SK-N-SH (cell line): ENCODE measurements around the gene STARD8. TPM values are rescaled to one million over a fixed set of nuclear protein-coding genes. Genes with fewer than 3 reads are reported as not detected.

ENCODE experiments used
- CTCF ChIA-PET: fragments of 300-600, 350-600 bp; formaldehyde crosslinking; extraction: SDS; loops from one replicate; lab custom pipeline; 2021; lab: Yijun Ruan, JAX
- POLR2A ChIA-PET: fragments of 350-600 bp; sonication (Branson Sonifier 250); formaldehyde crosslinking; extraction: SDS; loops from one replicate; lab custom pipeline; 2020; ENCODE audit warnings: antibody characterized with exemption, inconsistent platforms; lab: Yijun Ruan, JAX
- DNase-seq: peaks from one replicate; pipeline ENCODE4 v3.0.0; 2012
- H2AFZ ChIP-seq: fragments of 200-600 bp; sonication (generic); 2 replicates; pipeline ENCODE4 v1.8.1; 2016; ENCODE audit warnings: antibody characterized with exemption, mild to moderate bottlenecking, low read depth
- H3F3A ChIP-seq: fragments of 200-600 bp; sonication (generic); replicated peaks from 2 replicates; pipeline ENCODE3; 2016; ENCODE audit warnings: antibody characterized with exemption, mild to moderate bottlenecking; ENCODE audit not compliant: insufficient read depth
- H3K27ac ChIP-seq, 2 experiments: fragments of 200-500 bp in 1 of 2; fragments of 200-600 bp in 1 of 2; sonication (Bioruptor generic) in 1 of 2; sonication (generic), shearing (Covaris generic) in 1 of 2; 2 replicates each; pipeline versions ENCODE4 v1.5.1 to v1.6.1; 2014 to 2016; ENCODE audit warnings: low read depth in 2 of 2, inconsistent platforms in 1 of 2, low read length in 1 of 2, mild to moderate bottlenecking in 1 of 2, mixed read lengths in 1 of 2
- H3K27me3 ChIP-seq: fragments of 200-600 bp; sonication (generic), shearing (Covaris generic); 2 replicates; pipeline ENCODE4 v1.6.1; 2016; ENCODE audit warnings: mixed run types; ENCODE audit not compliant: insufficient read depth
- H3K36me3 ChIP-seq, 2 experiments: fragments of 200-500 bp in 1 of 2; fragments of 200-600 bp in 1 of 2; sonication (Bioruptor generic) in 1 of 2; sonication (generic) in 1 of 2; replicated peaks in 1 of 2; 2 replicates each; pipeline versions ENCODE3 to v1.5.1; 2014 to 2016; ENCODE audit warnings: low read length in 1 of 2, mild to moderate bottlenecking in 1 of 2; ENCODE audit not compliant: insufficient read depth in 2 of 2, control insufficient read depth in 1 of 2
- H3K4me1 ChIP-seq, 2 experiments: fragments of 200-500 bp in 1 of 2; fragments of 200-600 bp in 1 of 2; sonication (Bioruptor generic) in 1 of 2; sonication (generic), shearing (Covaris generic) in 1 of 2; 2 replicates each; pipeline versions ENCODE4 v1.5.1 to v1.6.1; 2014 to 2016; ENCODE audit warnings: low read depth in 1 of 2, low read length in 1 of 2, mixed run types in 1 of 2; ENCODE audit not compliant: insufficient read depth in 2 of 2, control insufficient read depth in 1 of 2
- H3K4me2 ChIP-seq: fragments of 200-600 bp; sonication (generic), shearing (Covaris generic); 2 replicates; pipeline ENCODE4 v1.6.1; 2017; ENCODE audit warnings: mixed run types
- H3K4me3 ChIP-seq, 2 experiments: fragments of 200-500 bp in 1 of 2; fragments of 200-600 bp in 1 of 2; sonication (Bioruptor generic) in 1 of 2; sonication (generic), shearing (Covaris generic) in 1 of 2; 2 replicates each; pipeline versions ENCODE4 v1.5.1 to v1.8.1; 2014 to 2016; ENCODE audit warnings: low read depth in 2 of 2, inconsistent platforms in 1 of 2, low read length in 1 of 2, mild to moderate bottlenecking in 1 of 2, mixed read lengths in 1 of 2, moderate library complexity in 1 of 2
- H3K79me2 ChIP-seq: fragments of 200-600 bp; sonication (generic); 2 replicates; pipeline ENCODE4 v1.8.1; 2017; ENCODE audit warnings: mild to moderate bottlenecking; ENCODE audit not compliant: insufficient read depth
- H3K9ac ChIP-seq: fragments of 200-600 bp; sonication (generic); 2 replicates; pipeline ENCODE4 v1.6.1; 2017; ENCODE audit warnings: mixed run types
- H3K9me2 ChIP-seq: fragments of 200-600 bp; sonication (generic); 2 replicates; pipeline ENCODE4 v1.6.1; 2017; ENCODE audit warnings: mixed run types
- H3K9me3 ChIP-seq: fragments of 200-600 bp; sonication (generic); 2 replicates; pipeline ENCODE4 v1.6.1; 2017; ENCODE audit warnings: mixed run types, mild to moderate bottlenecking, moderate library complexity
- H4K20me1 ChIP-seq: fragments of 200-600 bp; sonication (generic); 2 replicates; pipeline ENCODE4 v1.6.1; 2017; ENCODE audit warnings: mild to moderate bottlenecking, mixed run types; ENCODE audit not compliant: insufficient read depth
- EZH2phosphoT487 ChIP-seq: fragments of 200-600 bp; sonication (generic); IDR thresholded peaks from 2 replicates; pipeline ENCODE4 v1.6.1; 2017; ENCODE audit warnings: low read depth, mixed run types, mild to moderate bottlenecking, antibody characterized with exemption, moderate library complexity, borderline replicate concordance
- FOXJ3 ChIP-seq: sonication (generic); formaldehyde crosslinking; IDR thresholded peaks from 2 replicates; pipeline ENCODE4 v1.5.1; 2020; ENCODE audit warnings: mild to moderate bottlenecking, missing genetic modification reagents
- FOXM1 ChIP-seq: IDR thresholded peaks from 2 replicates; pipeline ENCODE4 v1.4.0; 2012; ENCODE audit warnings: low read depth, mild to moderate bottlenecking
- GABPA ChIP-seq: IDR thresholded peaks from 2 replicates; pipeline ENCODE4 v1.4.0; 2012; ENCODE audit warnings: low read depth, mild to moderate bottlenecking
- JUND ChIP-seq: IDR thresholded peaks from 2 replicates; pipeline ENCODE4 v1.4.0; 2012
- MEF2A ChIP-seq: IDR thresholded peaks from 2 replicates; pipeline ENCODE4 v1.4.0; 2012; ENCODE audit warnings: low read depth, borderline replicate concordance
- NFIC ChIP-seq: IDR thresholded peaks from 2 replicates; pipeline ENCODE4 v1.4.0; 2012; ENCODE audit warnings: borderline replicate concordance
- NRF1 ChIP-seq: IDR thresholded peaks from 2 replicates; pipeline ENCODE4 v1.6.1; 2012; ENCODE audit warnings: low read depth, mild to moderate bottlenecking, low read length
- POLR2AphosphoS5 ChIP-seq: IDR thresholded peaks from 2 replicates; pipeline ENCODE4 v1.6.1; 2012; ENCODE audit warnings: low read depth, low read length
- RXRA ChIP-seq: IDR thresholded peaks from 2 replicates; pipeline ENCODE4 v1.4.0; 2012; ENCODE audit warnings: low read depth, mild to moderate bottlenecking, borderline replicate concordance
- SIN3A ChIP-seq: IDR thresholded peaks from 2 replicates; pipeline ENCODE4 v1.6.1; 2012; ENCODE audit warnings: low read depth, mild to moderate bottlenecking, low read length, moderate library complexity, borderline replicate concordance
- SMC3 ChIP-seq: IDR thresholded peaks from 2 replicates; pipeline ENCODE4 v1.6.1; 2012; ENCODE audit warnings: low read depth, low read length, improper control_type of control experiment
- WGBS: methylation state at CpG from one replicate; pipeline ENCODE4 v1.1.6; 2017; ENCODE audit warnings: low lambda C conversion rate; 5-methylcytosine and 5-hydroxymethylcytosine counted together
- polyA plus RNA-seq, 3 experiments: library from polyadenylated mRNA; depleted of rRNA; stranded (reverse); fragments of >200 nt; gene quantifications; 2 replicates each; pipeline ENCODE4 v1.2.3, GENCODE V29; 2012
- TF ChIP-seq, protein P1 (sequence below): IDR thresholded peaks from 2 replicates; pipeline ENCODE4 v1.4.0; 2012; ENCODE audit warnings: low read depth, borderline replicate concordance
- TF ChIP-seq, protein P2 (sequence below): IDR thresholded peaks from 2 replicates; pipeline ENCODE4 v1.4.0; 2012; ENCODE audit warnings: low read depth
- TF ChIP-seq, protein P3 (sequence below): IDR thresholded peaks from 2 replicates; pipeline ENCODE4; 2012

Gene STARD8
- polyA plus RNA-seq, 1 of the 3 experiments (the other 2 are of a cell fraction): 2.6 TPM

DNA sequence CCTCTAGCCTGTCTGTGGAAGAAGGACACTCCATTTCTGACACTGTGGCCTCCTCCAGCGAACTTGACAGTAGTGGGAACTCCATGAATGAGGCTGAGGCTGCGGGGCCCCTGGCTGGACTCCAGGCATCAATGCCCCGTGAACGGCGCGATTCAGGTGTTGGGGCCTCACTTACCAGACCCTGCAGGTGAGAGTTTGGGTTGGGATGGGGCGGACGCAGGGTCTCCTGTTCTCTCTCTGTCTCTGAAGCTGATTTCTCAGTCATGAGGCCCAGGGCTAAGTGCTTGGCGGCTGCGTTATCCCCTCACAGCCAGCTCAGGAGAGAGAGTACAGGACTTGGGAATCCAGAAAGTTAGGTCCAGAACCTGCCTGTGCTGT is 71.0 kb downstream of the STARD8 start:
- no peaks in the 10 kb centered on the region for H3K9me3 ChIP-seq

DNA sequence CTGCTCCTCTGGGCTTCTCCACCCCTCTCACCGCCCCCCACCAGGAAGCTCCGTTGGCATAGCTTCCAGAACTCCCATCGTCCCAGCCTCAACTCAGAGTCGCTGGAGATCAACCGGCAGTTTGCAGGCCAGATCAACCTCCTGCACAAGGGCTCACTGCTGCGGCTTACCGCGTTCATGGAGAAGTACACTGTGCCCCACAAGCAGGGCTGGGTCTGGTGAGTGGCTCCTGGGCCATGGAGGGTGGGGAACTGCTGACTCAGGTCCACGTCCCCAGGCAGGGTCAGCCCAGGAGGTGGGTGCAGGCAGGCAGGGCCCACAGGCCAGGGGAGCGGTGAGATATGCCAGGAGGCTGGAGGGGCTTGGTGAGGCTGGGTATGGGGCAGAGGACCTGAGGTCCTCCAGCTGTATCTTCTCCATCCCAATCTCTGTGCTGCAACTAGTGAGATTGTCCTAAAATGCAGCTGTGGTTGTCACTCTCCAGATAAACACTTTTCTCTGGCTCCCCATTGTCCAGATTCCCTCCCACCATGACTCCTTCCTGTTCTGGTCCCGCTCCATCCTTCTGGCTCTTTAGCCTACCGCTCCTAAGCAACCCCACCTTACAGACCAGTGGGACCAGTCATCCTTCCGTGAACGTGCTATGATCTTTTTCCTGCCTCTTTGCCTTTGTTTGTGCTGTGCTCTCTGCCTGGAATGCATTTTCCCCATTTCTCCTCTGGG is 71.9 kb downstream of the STARD8 start:
- Histone ChIP-seq H3K9ac (no peak overlapping the region), H3K79me2 (no peaks in the 10 kb centered on the region), H3K36me3 (no peaks in the 10 kb centered on the region), H3K9me2 (no peaks in the 10 kb centered on the region), H4K20me1 (no peaks in the 10 kb centered on the region), H3K4me1 (no peaks in the 10 kb centered on the region; a peak in 1 of 4 replicates), H3K27me3 (no peaks in the 10 kb centered on the region), H3K4me3 (no peak overlapping the region), H2AFZ (no peak overlapping the region), H3F3A (no peaks in the 10 kb centered on the region), H3K4me2 (no peak overlapping the region), H3K27ac (no peak overlapping the region), H3K9me3 (no peaks in the 10 kb centered on the region)
- CTCF ChIA-PET: interaction anchor here (0.6 to 1.0 kb wide), 3 partner anchors 9 to 323 kb away, joined by 3 read pairs; no protein-coding TSS in a partner anchor
- POLR2A ChIA-PET: no interaction called here
- 44% methylated on average over 10 of the region's 14 CpGs for WGBS
- TF ChIP-seq RXRA (no peak), NFIC (no peak), GABPA (no peak)
- TF ChIP-seq, protein P1, sequence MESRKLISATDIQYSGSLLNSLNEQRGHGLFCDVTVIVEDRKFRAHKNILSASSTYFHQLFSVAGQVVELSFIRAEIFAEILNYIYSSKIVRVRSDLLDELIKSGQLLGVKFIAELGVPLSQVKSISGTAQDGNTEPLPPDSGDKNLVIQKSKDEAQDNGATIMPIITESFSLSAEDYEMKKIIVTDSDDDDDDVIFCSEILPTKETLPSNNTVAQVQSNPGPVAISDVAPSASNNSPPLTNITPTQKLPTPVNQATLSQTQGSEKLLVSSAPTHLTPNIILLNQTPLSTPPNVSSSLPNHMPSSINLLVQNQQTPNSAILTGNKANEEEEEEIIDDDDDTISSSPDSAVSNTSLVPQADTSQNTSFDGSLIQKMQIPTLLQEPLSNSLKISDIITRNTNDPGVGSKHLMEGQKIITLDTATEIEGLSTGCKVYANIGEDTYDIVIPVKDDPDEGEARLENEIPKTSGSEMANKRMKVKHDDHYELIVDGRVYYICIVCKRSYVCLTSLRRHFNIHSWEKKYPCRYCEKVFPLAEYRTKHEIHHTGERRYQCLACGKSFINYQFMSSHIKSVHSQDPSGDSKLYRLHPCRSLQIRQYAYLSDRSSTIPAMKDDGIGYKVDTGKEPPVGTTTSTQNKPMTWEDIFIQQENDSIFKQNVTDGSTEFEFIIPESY: no peak
- no peak for DNase-seq

More for the DNA sequence above, 71.0 kb downstream of the STARD8 start:
- H3K36me3 ChIP-seq: no peaks in the 10 kb centered on the region
- H3F3A ChIP-seq: no peaks in the 10 kb centered on the region
- 55% methylated on average over 7 of the region's 10 CpGs for WGBS
- no peak overlapping the region for H3K9ac ChIP-seq
- no peaks in the 10 kb centered on the region; a peak in 1 of 4 replicates for H3K4me1 ChIP-seq
- H3K27ac ChIP-seq: no peak overlapping the region
- H4K20me1 ChIP-seq: no peaks in the 10 kb centered on the region
- H2AFZ ChIP-seq: no peak overlapping the region
- no peak for DNase-seq
- no peak overlapping the region for H3K4me2 ChIP-seq
- H3K4me3 ChIP-seq: no peak overlapping the region
- TF ChIP-seq, protein P2, sequence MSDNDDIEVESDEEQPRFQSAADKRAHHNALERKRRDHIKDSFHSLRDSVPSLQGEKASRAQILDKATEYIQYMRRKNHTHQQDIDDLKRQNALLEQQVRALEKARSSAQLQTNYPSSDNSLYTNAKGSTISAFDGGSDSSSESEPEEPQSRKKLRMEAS: no peak
- TF ChIP-seq FOXM1 (no peak), NRF1 (no peak), EZH2phosphoT487 (no peak), POLR2AphosphoS5 (no peak), GABPA (no peak), SIN3A (no peak), JUND (no peak), MEF2A (no peak), FOXJ3 (CRISPR knock-in tag) (no peak), SMC3 (no peak)
- TF ChIP-seq, protein P3, sequence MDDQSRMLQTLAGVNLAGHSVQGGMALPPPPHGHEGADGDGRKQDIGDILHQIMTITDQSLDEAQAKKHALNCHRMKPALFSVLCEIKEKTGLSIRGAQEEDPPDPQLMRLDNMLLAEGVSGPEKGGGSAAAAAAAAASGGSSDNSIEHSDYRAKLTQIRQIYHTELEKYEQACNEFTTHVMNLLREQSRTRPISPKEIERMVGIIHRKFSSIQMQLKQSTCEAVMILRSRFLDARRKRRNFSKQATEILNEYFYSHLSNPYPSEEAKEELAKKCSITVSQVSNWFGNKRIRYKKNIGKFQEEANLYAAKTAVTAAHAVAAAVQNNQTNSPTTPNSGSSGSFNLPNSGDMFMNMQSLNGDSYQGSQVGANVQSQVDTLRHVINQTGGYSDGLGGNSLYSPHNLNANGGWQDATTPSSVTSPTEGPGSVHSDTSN: no peak
- TF ChIP-seq, protein P1: no peak
- CTCF ChIA-PET: interaction anchor here (0.6 to 2.0 kb wide), 3 partner anchors 8 to 322 kb away, joined by 3 to 8 read pairs (median 3); no protein-coding TSS in a partner anchor
- H3K79me2 ChIP-seq: no peaks in the 10 kb centered on the region
- POLR2A ChIA-PET: no interaction called here
- no peaks in the 10 kb centered on the region for H3K9me2 ChIP-seq
- H3K27me3 ChIP-seq: no peaks in the 10 kb centered on the region; the same call in 1 of the 2 replicates
